Dermis blood vessel endothelial cell (primary cell): ENCODE results near the gene ANTXR2. TPM values are rescaled to one million over a fixed set of nuclear protein-coding genes. Genes with fewer than 3 reads are reported as not detected.

Experiments
- DNase-seq: peaks from one replicate; pipeline ENCODE4 v3.0.0; 2010
- total RNA-seq: library from RNA; depleted of rRNA; stranded (reverse); fragments of >200 nt; gene quantifications from 2 replicates; pipeline ENCODE4 v1.2.3, GENCODE V29; 2014

Gene ANTXR2
- total RNA-seq, 1 donor from 2014 or later: 36.2 TPM

DNA sequence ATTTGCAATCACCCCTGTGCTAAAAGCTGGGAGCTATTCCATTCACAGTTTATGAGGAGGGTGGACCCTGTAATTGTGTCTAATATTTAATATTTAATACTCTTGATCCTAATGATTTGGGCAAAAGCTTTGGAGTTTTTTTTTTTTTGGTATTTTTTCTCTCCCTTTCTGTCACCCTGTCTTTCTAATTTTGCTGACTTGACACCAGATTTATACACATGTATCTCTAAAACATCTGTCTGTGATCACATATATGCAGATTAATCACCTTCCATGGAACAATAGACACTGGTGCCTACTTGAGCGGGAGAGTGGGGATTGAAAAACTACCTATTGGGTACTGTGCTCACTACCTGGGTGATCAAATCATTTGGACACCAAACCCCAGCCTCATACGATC is 18.7 kb upstream of the ANTXR2 start:
- DNase-seq: no peak

DNA sequence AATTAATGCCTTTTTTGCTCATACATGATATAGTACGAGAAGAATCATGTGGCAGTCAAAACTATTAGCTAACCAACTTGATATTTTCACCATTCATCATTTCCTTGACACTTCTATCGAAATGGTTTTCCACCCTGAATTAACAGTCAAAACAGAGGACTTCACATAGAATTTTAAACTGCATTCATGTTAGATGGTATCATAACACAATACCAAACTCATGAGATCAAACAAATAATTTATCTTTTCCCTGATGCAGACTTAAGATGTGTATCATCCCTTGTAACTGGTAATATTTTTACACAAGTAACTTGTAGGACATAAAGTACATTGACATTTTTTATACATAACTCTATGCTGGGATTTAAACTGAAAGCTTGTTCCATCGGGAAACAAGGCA is 18.2 kb upstream of the ANTXR2 start:
- DNase-seq: no peak

DNA sequence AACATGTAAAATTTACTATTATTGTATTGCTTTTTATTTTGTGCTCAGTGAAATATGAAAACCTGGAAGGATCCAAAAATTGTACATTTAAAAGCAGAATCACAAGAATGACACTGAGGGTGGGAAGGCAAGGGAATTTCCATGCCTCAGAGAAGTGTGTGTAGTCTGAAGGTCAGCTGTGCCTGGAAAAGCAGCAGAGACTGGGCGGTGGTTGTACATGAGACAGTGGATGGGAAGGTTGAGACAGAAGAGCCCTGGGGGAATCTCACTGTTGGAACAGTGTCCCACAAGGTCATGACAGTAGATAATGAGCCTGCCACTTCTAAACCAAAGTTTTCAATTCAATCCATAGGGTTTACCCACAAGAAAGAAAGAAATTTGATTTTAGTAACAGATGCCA is 17.1 kb upstream of the ANTXR2 start:
- DNase-seq: no peak

DNA sequence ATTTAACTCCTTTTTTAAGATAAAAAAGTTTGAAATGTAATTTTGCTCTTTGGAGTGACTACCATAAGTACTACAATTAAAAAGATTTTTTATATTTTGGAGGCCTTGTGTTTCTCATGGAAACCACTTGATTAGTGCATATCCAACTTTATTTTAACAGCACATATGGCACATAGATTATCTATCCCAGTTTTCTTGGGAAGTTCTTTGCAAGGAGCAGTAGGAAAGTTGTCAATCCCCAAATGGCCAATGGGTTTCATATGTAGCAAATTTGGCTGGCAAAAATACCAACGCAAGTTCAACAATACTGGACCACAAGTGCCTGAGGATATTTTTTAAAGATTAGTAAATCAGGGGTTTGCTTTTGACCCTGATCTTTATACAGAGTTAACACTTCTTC is 15.4 kb upstream of the ANTXR2 start:
- no peak for DNase-seq

DNA sequence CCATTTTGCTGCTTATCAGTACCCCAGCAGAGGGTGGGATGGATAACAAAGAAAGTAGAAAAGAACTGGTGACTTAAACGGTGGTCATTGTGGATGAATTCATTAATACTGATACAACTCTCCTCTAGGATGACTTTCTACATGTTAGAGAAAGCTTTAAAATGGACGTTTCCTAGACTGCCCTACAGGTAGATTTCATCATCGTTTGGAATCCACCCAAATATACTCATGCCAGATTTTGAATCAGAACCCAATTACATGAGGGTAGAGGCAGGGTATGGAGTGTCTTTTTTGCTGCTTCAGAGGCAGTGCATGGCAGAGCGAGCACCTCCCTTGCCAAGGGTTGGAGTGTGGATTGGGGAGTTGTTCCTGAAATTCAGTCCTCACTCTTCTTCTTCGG is 13.3 kb upstream of the ANTXR2 start:
- no peak for DNase-seq

DNA sequence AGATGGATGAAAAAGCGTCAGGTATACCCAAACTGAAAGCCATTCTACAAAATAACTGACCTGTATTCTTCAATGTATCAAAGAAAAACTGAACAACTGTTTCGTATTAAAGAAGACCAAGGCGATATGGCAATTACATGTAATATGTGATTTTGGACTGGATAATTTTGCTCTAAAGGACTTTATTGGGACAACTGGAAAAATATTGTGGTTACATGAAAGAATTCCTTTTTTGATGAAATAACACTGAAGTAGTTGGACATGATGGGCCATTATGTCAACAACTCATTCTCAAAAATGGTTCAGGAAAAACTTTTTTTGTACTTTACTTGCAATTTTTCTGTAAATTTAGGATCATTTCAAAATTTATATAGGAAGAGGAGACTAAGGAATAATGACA is 12.1 kb upstream of the ANTXR2 start:
- DNase-seq: no peak

DNA sequence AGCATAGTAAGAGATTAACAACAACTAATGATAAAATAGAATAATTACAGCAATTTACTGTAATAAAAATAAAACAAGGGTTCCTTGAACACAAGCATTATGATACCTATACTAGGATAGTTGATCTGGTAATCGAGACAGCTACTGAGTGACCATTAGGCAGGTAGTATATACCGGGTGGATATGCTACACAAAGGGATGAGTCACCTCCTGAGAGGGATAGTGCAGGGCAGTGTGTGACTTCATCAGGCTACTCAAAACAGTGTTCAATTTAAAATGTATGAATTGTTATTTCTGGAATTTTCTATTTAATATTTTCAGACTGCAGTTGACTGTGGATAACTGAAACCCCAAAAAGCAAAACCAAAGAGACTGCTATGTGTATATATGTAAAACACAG is 9.7 kb upstream of the ANTXR2 start:
- no peak for DNase-seq

DNA sequence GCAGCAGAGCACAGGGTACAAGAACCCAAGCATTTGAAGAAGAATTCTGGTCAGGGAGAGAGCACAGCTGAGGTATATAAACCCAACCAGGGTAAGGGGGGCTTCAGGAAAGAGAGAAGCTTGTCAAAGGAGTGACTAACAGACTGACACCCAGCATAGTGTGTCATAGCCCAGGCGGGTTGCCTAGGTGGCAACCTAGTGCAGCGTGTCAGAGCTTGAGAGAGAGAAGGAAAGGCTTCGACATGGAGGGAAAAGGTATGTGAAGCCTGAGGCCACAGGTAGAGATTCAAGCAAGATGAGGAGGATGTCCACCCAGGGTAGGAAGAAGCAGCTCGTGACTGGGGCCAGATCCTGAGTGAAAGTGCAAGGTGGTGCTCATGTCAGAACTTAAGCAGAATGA is 8.5 kb upstream of the ANTXR2 start:
- DNase-seq: no peak

DNA sequence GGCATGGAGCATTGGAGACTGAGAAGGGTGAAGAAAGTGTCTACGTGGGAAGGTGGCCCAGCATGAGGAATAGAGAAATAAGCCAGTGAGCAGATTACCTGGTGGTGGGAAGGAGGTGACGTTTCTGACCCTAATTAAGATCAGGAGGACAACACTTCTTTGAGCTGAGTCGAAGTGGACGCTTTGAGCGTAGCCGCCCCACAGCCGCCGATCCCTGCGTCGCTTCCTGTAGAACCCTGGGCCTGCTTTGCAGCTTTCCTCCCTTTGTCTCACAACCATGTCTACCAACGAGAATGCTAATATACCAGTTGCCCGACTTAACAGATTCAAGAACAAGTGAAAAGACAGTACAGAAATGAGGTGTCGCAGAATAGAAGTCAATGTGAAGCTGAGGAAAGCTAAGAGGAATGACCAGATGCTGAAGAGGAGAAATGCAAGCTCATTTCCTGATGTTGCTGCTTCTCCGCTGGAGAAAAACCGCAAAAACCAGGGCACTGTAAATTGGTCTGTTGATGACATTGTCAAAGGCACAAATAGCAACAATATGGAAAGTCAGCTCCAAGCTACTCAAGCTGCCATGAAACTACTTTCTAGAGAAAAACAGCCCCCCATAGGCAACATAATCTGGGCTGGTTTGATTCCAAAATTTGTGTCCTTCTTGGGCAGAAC is 6.4 kb upstream of the ANTXR2 start:
- DNase-seq: no peak

DNA sequence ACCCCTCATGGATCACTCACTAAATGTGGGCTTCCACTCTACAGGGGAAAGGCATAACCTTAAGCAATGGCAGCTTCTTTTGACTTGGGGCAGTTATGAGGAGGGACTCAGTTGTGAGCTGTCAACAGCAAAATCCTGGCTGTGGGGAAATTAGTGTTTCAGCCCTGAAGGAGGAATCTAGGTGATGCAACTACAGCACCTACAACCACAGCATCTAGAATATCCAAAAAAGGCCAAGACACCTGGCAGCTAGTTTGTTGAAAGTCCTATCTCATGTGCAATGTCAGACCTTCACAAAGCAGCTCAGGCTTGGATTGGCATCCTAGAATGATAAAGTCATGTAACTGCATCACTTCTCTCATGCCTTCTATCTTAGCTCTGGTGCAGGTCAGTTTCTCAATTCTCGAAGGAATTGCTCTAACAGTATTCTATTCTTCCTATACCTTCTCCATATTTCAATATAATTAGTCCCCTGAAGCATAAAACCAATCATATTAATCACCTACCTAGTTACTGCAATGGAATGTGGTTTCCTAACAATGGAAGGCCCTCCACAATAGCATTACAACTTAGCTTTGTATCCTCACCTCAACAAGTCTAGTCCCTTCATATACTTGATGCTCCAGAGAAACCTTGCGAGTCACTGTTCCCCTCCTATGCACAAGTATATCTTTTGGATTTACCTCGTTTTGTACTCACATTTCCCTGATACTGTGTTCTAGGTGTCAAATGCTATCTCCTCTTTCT is 5.5 kb upstream of the ANTXR2 start:
- no peak for DNase-seq

DNA sequence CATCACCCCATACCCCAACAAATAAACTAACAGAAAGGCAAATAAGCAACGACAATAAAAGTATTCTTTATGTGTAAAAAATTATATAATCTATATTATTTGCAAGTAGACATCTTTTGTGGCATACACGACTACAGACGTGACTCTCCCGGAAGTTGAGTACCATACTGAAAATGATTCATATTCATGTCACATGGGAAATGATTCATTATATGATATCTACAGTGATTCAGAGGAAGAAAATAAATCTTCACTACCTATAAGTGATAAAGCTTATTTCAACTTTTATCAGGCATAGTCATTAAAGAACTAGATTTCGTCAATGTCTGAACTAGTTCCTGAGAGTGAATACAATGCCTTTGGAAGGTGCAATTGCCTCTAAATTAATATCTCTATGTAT is 4.6 kb upstream of the ANTXR2 start:
- peak; percentile 41 for DNase-seq

DNA sequence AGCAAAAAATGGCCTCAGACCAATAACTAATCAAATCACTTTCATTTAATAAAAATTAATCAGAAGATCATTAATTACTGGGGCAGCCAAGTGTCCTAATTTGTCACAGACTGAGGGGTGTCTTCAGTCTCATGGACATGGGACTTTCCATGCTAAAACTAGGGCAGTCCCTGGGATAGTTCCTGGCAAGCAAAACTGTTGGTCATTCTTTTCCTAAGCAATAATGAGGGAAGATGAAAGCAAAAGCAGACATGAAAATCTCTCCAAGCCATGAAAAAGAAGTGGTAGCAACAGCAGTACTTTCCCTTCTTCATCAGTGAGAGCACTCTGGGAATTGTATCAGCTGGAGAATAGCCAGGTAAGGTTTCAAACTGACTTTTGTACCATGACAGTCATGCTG is 3.7 kb upstream of the ANTXR2 start:
- no peak for DNase-seq

DNA sequence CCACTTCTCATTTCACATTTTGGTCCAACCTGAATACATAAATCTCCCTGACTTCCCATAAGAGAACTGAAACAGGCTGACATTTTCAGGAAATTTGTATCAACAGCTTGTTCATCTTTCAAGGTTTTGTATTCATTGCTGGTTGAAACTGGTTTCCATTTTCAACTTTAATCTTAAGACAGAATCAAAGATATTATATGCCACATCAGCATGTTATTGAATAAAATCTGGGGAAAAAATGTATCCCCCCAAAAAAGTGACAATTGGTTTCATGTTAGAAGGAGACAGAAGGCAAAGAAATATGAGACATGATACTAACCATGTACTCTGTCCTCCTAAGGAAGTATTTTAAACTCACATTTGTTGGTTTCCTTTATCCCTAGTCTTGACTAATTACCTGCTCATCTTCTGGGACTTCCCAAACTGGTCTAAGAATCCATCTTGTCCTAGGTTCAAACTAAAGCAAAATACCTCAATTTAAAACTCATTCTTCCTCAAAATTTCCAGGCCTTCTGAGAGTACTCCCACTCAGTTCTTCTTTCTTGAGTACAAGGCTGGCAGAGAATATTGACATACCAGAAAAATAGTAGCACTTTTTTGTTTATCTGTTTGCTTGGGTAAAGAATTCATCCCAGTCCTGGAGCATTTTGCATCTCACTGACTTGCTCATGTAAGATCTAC is 3.1 kb upstream of the ANTXR2 start:
- no peak for DNase-seq

DNA sequence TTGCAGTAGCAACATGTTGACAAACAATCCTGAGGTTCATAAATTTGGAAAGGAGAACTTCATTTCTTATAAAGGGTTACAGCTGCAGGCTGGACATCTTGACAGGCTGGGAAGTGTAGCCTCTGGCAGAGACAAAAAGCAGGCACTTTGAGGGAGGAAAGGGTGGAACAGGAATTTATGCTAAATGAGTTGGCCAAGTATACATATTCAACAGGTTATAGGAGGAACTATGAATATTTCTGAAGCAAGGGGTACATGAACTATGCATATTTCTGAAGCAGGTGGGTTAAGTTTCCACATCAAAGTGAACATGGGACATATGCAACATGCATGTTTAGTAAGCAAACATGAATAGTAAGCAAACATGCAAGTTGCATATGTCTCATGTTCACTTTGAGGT is 1.6 kb upstream of the ANTXR2 start:
- DNase-seq: no peak

DNA sequence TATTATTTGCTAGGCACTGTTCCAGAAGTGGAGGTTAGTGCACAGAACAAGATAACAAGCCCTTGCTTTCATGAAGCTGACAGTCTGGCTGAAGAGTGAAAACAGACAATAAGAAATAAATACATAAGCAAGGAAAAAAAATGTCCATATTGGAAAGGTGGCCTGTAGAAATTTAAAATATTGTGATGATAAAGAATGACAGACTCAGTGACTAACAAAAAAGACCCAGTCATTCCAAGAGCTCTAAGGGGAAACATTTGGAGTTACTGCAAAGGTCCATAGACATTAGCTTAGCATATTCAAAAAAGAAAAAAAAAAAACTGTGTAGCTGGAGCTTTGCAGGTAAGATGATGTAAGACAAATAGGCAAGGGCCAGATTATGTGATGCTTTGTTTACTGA is 1.0 kb upstream of the ANTXR2 start:
- DNase-seq: no peak

DNA sequence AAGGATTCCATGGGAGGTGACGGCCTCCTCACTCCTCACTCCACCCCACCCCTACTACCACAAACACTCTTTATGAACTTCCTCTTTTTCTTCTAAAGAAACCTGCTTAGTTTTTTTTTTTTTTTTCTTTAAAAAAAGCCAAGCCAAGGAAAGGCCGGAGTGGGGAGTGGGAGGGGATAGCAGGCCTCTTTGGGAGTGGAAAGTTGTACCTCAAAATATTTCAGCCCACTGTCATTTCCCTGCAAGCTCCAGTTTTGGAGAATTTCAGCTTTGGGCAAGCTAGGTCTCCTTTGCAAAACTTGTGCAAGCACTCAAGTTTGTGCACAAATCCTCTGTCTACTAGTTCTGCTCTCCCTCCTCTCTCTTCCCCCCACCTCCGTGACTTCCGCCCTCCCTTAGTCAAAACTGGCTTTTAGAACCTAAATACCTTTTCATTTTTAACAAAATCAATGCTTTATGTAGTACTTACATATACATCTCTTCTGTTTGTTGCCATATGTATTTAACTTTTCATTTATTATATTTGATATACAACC is 512 bp upstream of the ANTXR2 start:
- no peak for DNase-seq

DNA sequence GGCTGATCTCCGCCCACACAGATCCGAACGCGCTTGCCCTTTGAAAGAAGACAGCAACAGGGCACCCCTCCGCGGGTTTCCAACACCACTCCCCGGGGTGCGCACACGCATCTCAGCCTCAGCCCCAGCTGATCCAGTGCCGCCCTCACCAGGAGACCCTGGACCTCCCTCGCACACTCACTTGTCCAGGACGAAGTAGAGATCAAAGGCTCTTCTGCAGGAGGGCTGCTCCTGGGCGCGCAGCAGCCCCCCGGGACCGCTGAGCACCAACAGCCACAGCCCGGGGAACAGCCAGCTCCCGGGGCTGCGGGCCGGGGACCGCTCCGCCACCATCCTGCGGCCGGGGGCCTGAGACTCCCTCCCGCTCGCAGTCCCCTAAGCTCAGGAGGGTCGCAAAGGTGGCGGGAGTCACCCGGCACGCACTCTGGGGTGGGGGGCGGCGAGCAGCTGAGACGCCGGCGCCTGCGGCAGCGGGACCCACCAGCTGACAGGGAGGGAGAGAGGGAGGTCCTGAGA is 743 bp downstream of the ANTXR2 start:
- DNase-seq: peak; percentile 46

DNA sequence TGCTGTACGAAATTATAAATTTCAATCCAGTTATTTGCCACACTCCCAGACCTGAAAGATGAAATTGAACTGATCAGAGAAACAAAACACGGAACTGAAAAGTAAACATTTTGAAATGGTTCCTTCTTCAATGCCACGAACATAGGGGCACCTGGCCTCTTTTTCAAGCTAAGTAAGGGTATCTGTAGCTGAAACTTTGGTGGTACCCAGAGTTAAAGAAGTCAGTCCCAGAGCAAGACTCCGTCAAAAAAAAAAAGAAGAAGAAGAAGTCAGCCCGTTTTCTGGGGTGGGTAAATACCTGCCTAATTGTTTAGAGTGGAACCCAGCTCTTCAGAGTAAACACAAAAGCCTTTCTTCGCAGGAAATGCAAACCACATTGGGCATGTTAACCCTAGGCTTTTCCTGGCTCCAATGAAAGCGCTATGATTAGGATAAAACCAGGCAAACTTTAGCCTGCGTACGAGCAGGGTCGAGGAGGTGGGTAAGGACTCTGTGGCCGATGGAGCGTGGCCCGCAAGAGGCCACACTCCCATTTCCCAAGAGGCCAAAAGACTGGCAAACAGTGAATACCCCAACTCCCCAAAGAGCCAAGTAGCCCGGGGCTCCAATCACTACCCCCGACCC is 1.3 kb downstream of the ANTXR2 start:
- DNase-seq: no peak

DNA sequence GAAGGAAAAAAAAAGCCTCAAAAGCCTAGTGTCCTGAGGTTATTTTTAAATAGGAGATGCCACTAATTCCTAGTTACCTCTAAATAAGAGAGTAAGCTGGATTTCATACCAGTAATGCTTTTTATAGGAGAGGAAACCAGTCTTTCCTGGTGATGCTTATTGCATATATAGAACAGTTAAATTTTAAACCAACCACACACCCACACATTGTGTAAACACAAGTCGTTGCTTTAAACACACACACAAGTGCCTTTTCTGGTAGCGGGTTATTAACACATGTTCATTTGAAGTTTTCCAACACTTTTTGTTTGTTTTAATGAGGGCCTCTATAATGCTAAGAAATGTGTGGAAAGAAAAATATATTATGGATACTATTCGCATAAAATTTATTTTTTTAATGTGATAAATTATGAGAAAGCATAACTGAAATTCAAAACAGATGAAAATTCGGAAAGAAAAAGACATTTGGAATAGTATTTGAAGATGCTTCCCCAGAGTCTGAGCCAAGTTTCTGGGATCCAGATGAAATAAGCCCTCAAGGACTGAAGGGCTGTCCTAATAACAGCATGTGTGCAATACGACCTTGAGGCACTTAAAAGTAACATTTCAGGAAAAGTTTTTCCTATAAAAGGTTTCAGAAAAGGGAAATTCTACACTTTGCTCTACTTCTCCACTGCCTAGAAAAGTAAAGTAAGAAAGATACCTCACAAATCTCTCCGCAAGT is 2.0 kb downstream of the ANTXR2 start:
- peak; percentile 7 for DNase-seq

DNA sequence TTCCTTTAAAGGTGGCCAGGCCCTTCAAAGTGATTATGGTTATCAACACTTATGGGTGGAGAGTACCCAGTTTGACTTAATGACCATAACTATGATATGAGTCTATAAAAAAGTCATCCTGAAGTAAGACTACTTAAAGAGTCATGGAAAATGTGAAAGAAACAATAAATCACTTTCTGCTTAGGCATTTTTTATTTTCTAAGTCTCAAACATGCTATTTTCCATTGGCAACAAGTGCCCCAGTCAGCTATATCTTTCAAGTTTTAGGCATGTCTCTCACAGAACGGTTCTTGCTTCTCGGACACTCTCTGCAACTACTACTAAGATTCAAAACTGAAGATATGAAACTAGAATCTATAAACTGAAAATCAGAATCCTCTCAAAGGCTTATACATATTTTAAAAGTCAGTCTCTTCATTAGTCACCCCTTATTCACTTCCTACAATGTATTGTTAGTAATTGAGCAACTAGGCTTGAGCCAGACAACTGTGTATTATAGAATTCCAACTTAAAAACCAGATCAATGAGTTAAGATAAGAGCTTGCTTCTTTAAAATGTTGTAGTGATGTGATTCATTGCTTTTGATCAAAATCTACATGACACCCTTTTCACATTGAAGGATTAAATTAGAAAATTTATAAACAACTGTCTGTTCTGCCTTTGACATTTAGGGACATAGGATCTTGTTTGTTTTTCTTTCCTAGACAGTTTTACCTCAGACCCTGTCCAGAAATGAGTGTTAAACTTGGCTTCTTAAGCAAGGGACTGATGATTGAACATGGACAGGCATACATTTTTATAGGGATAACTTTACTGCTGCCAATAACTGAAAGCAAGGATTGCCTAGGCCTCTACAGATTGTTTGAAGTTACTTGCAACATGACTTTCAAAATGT is 2.9 kb downstream of the ANTXR2 start:
- peak; percentile 40 for DNase-seq

DNA sequence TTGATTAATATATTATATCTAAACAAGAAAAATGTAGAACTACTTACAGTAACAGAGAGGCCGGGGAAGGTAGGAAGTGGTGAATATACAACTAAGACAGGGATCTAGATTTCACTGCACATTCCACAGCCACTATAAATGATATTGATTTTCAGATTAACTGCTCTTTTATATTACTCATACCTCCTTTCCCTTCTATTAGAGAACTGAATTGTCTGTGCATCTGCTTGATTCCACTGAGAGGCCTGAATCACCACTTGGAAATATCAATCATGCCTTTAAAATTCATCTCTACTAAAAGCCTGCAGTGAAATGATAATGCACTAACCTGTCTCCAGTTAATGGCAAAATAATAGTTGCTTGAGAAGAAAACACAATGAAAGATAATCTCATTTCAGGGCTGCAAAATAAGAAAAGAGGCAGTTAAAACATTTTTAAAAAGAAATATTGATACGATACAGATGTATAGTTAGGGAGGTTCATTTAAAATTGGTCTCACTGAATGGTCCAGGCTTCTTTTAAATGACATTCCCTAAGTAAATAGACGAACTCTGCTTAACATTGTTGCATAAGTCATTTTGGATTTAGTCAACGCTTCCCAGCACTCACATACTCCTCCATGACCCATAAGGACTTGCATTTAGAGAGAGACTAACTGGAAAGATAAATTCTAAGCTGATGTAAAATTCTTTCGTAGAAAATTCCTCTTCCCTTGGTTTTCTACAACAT is 3.8 kb downstream of the ANTXR2 start:
- no peak for DNase-seq
